Astrocyte (in vitro differentiated cells and primary cell): ENCODE measurements around the gene DCP2. TPM values are rescaled to one million over a fixed set of nuclear protein-coding genes. Genes with fewer than 3 reads are reported as not detected.
A peak's percentile ranks its signal among the peaks of the same experiment; 100 is the strongest.

Experiments
- DNase-seq: peaks from one replicate; pipeline ENCODE4 v3.0.0-alpha.2; 2010; ENCODE audit warnings: low read depth
- FAIRE-seq: peaks from 2 replicates; lab custom pipeline; 2011; peaks lifted over from hg19 to GRCh38; lab: Jason Lieb, UNC
- H2AFZ ChIP-seq: 2 replicates; pipeline ENCODE4 v1.6.0; 2012; ENCODE audit warnings: low read depth, low read length, inconsistent platforms
- H3K27ac ChIP-seq: 2 replicates; pipeline ENCODE4 v1.5.1; 2011; ENCODE audit warnings: low read depth, low read length, inconsistent platforms
- H3K27me3 ChIP-seq: 2 replicates; pipeline ENCODE4 v1.6.0; 2011; ENCODE audit warnings: low read length, inconsistent platforms; ENCODE audit not compliant: insufficient read depth
- H3K36me3 ChIP-seq: 2 replicates; pipeline ENCODE4 v1.5.1; 2011; ENCODE audit warnings: low read length, inconsistent platforms; ENCODE audit not compliant: insufficient read depth
- H3K4me1 ChIP-seq: 2 replicates; pipeline ENCODE4 v1.5.1; 2011; ENCODE audit warnings: low read length, inconsistent platforms; ENCODE audit not compliant: insufficient read depth
- H3K4me2 ChIP-seq: 2 replicates; pipeline ENCODE4 v1.6.0; 2012; ENCODE audit warnings: low read length, inconsistent platforms
- H3K4me3 ChIP-seq: 2 replicates; pipeline ENCODE4 v1.5.1; 2011; ENCODE audit warnings: low read depth, mild to moderate bottlenecking, low read length, inconsistent platforms; ENCODE audit not compliant: insufficient read depth
- H3K79me2 ChIP-seq: 2 replicates; pipeline ENCODE4 v1.6.0; 2012; ENCODE audit warnings: mild to moderate bottlenecking, low read length, inconsistent platforms; ENCODE audit not compliant: insufficient read depth
- H3K9ac ChIP-seq: 2 replicates; pipeline ENCODE4 v1.6.0; 2012; ENCODE audit warnings: mild to moderate bottlenecking, low read length, inconsistent platforms
- H3K9me3 ChIP-seq: 2 replicates; pipeline ENCODE4 v1.5.1; 2012; ENCODE audit warnings: low read depth, mild to moderate bottlenecking, low read length, inconsistent platforms; ENCODE audit not compliant: insufficient read depth
- H4K20me1 ChIP-seq: 2 replicates; pipeline ENCODE4 v1.6.0; 2012; ENCODE audit warnings: low read length, inconsistent platforms; ENCODE audit not compliant: insufficient read depth
- H3K27ac Mint-ChIP-seq: one replicate; pipeline ENCODE4 v1.8.0; 2021; ENCODE audit warnings: mild to moderate bottlenecking, mixed read lengths; ENCODE audit not compliant: unreplicated experiment
- H3K27me3 Mint-ChIP-seq: one replicate; pipeline ENCODE4 v1.8.0; 2021; ENCODE audit warnings: low read depth, mixed read lengths; ENCODE audit not compliant: unreplicated experiment
- H3K36me3 Mint-ChIP-seq: one replicate; pipeline ENCODE4 v1.8.0; 2021; ENCODE audit warnings: low read depth, mixed read lengths; ENCODE audit not compliant: unreplicated experiment
- H3K4me1 Mint-ChIP-seq: one replicate; pipeline ENCODE4 v1.8.0; 2021; ENCODE audit warnings: low read depth, mixed read lengths; ENCODE audit not compliant: unreplicated experiment
- H3K4me3 Mint-ChIP-seq: one replicate; pipeline ENCODE4 v1.8.0; 2021; ENCODE audit warnings: mild to moderate bottlenecking, moderate library complexity, mixed read lengths; ENCODE audit not compliant: unreplicated experiment
- H3K9me3 Mint-ChIP-seq: one replicate; pipeline ENCODE4 v1.8.0; 2021; ENCODE audit warnings: mild to moderate bottlenecking, mixed read lengths; ENCODE audit not compliant: unreplicated experiment
- EZH2 ChIP-seq: IDR thresholded peaks from 2 replicates; pipeline ENCODE4 v1.6.1; 2012; ENCODE audit warnings: mild to moderate bottlenecking, low read length, inconsistent platforms; ENCODE audit not compliant: insufficient read depth
- total RNA-seq: library from RNA; stranded (reverse); gene quantifications from 2 replicates; pipeline ENCODE4 v1.2.1, GENCODE V29; 2021
- TF ChIP-seq, protein P1 (sequence below): IDR thresholded peaks from 2 replicates; pipeline ENCODE4 v1.5.1; 2011; ENCODE audit warnings: low read depth, mild to moderate bottlenecking, inconsistent platforms, low read length, moderate library complexity; ENCODE audit not compliant: insufficient read depth

Gene DCP2
- total RNA-seq, 1 donor from 2014 or later = 48.9 TPM

- Histone ChIP-seq H3K27me3 (no peaks in the 10 kb centered on the region), H4K20me1 (peaks cover 14% of the 10 kb centered on the region), H3K79me2 (peaks cover 43% of the 10 kb centered on the region), H3K9ac (peak overlapping the region; percentile 95), H3K4me3 (peak overlapping the region; percentile 94), H3K9me3 (no peaks in the 10 kb centered on the region), H2AFZ (peak overlapping the region; percentile 96), H3K4me2 (peak overlapping the region; percentile 91), H3K4me1 (peaks cover 11% of the 10 kb centered on the region), H3K27ac (peak overlapping the region; percentile 65), H3K36me3 (no peaks in the 10 kb centered on the region)
- Mint-ChIP-seq H3K27me3 (no peaks in the 10 kb centered on the region), H3K4me3 (peak overlapping the region; percentile 98), H3K36me3 (no peaks in the 10 kb centered on the region), H3K9me3 (no peaks in the 10 kb centered on the region), H3K4me1 (peaks cover 17% of the 10 kb centered on the region), H3K27ac (peak overlapping the region; percentile 48)
- no peak for TF ChIP-seq EZH2
- TF ChIP-seq, protein P1, sequence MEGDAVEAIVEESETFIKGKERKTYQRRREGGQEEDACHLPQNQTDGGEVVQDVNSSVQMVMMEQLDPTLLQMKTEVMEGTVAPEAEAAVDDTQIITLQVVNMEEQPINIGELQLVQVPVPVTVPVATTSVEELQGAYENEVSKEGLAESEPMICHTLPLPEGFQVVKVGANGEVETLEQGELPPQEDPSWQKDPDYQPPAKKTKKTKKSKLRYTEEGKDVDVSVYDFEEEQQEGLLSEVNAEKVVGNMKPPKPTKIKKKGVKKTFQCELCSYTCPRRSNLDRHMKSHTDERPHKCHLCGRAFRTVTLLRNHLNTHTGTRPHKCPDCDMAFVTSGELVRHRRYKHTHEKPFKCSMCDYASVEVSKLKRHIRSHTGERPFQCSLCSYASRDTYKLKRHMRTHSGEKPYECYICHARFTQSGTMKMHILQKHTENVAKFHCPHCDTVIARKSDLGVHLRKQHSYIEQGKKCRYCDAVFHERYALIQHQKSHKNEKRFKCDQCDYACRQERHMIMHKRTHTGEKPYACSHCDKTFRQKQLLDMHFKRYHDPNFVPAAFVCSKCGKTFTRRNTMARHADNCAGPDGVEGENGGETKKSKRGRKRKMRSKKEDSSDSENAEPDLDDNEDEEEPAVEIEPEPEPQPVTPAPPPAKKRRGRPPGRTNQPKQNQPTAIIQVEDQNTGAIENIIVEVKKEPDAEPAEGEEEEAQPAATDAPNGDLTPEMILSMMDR = no peak
- FAIRE-seq = no peak
- DNase-seq = no peak
These were observed 722 bp upstream of the DCP2 start for GRCh38 chr5:112975721-112976431.

DNA sequence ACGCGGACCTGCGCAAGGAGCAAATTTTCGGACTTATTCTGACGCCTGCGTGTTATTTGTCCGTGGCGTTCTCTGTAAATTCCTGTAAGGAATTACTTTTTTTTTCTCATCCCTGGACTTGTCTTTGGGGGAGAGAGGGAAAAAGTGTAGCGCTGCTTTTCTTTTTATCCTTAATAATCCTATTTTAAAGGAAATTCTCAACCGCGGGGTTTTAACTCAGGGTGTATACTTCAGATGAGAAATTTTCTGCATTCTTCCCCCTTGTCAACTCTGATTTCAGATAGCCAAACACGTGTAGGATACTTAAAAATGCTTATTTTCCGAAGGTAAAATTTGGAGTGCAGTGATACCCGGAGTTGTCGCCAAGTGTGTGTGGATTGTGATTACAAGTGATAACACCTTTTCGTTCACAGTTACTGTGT, 853 bp downstream of the DCP2 start:
- Histone ChIP-seq H3K4me1 (peaks cover 11% of the 10 kb centered on the region), H3K4me3 (peak overlapping the region; percentile 94), H4K20me1 (peaks cover 25% of the 10 kb centered on the region), H3K36me3 (no peaks in the 10 kb centered on the region), H3K9ac (peak overlapping the region; percentile 95), H3K27me3 (no peaks in the 10 kb centered on the region), H3K79me2 (peaks cover 59% of the 10 kb centered on the region), H3K9me3 (no peaks in the 10 kb centered on the region), H3K27ac (peak overlapping the region; percentile 81), H2AFZ (peak overlapping the region; percentile 87), H3K4me2 (peak overlapping the region; percentile 91)
- TF ChIP-seq, protein P1 = no peak
- no peak for TF ChIP-seq EZH2
- Mint-ChIP-seq H3K27me3 (no peaks in the 10 kb centered on the region), H3K4me3 (peak overlapping the region; percentile 98), H3K4me1 (peaks cover 17% of the 10 kb centered on the region), H3K27ac (peak overlapping the region; percentile 83), H3K9me3 (no peaks in the 10 kb centered on the region), H3K36me3 (no peaks in the 10 kb centered on the region)
- DNase-seq = peak; percentile 14
- no peak for FAIRE-seq

DNA sequence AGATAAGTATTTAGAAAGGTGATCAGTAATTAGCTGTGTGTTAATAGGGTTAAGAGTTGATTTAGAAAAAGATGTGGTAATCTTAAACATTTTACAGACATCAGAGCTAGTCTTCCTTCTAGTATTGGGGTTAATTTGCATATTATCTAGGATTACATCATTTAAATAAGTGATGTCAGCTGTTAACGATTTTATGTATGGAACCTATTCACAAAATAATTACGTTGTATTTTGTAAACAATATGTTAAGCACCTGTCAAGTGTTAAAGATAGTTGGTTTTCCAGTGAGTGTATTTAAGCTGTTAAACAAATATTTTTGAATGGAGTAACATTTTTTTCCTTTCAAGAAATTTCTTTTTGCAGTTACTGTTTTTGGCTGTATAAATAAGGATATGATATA, 2.2 kb downstream of the DCP2 start:
- Histone ChIP-seq H3K9me3 (no peaks in the 10 kb centered on the region), H2AFZ (no peak overlapping the region), H3K4me3 (no peak overlapping the region), H3K9ac (no peak overlapping the region), H3K79me2 (peaks cover 72% of the 10 kb centered on the region), H3K27ac (no peak overlapping the region), H3K4me1 (peaks cover 11% of the 10 kb centered on the region), H4K20me1 (peaks cover 36% of the 10 kb centered on the region), H3K4me2 (peak overlapping the region; percentile 91), H3K36me3 (no peaks in the 10 kb centered on the region), H3K27me3 (no peaks in the 10 kb centered on the region)
- TF ChIP-seq, protein P1 = no peak
- TF ChIP-seq EZH2 = no peak
- DNase-seq (no peak), FAIRE-seq (no peak)
- H3K9me3 Mint-ChIP-seq = no peaks in the 10 kb centered on the region
- no peaks in the 10 kb centered on the region for H3K36me3 Mint-ChIP-seq
- peak overlapping the region; percentile 98 for H3K4me3 Mint-ChIP-seq
- H3K27ac Mint-ChIP-seq = no peak overlapping the region
- peaks cover 24% of the 10 kb centered on the region for H3K4me1 Mint-ChIP-seq
- no peaks in the 10 kb centered on the region for H3K27me3 Mint-ChIP-seq
